SK-N-SH (cell line): Measurements from ENCODE around the gene INF2. TPM values are rescaled to one million over a fixed set of nuclear protein-coding genes. Genes with fewer than 3 reads are reported as not detected.

Experiments
- CTCF ChIA-PET: fragments of 300-600, 350-600 bp; formaldehyde crosslinking; extraction: SDS; loops from one replicate; lab custom pipeline; 2021; lab: Yijun Ruan, JAX
- POLR2A ChIA-PET: fragments of 350-600 bp; sonication (Branson Sonifier 250); formaldehyde crosslinking; extraction: SDS; loops from one replicate; lab custom pipeline; 2020; ENCODE audit warnings: antibody characterized with exemption, inconsistent platforms; lab: Yijun Ruan, JAX
- DNase-seq: peaks from one replicate; pipeline ENCODE4 v3.0.0; 2012
- H2AFZ ChIP-seq: fragments of 200-600 bp; sonication (generic); 2 replicates; pipeline ENCODE4 v1.8.1; 2016; ENCODE audit warnings: antibody characterized with exemption, mild to moderate bottlenecking, low read depth
- H3F3A ChIP-seq: fragments of 200-600 bp; sonication (generic); replicated peaks from 2 replicates; pipeline ENCODE3; 2016; ENCODE audit warnings: antibody characterized with exemption, mild to moderate bottlenecking; ENCODE audit not compliant: insufficient read depth
- H3K27ac ChIP-seq, 2 experiments: fragments of 200-500 bp in 1 of 2; fragments of 200-600 bp in 1 of 2; sonication (Bioruptor generic) in 1 of 2; sonication (generic), shearing (Covaris generic) in 1 of 2; 2 replicates each; pipeline versions ENCODE4 v1.5.1 to v1.6.1; 2014 to 2016; ENCODE audit warnings: low read depth in 2 of 2, inconsistent platforms in 1 of 2, low read length in 1 of 2, mild to moderate bottlenecking in 1 of 2, mixed read lengths in 1 of 2
- H3K27me3 ChIP-seq: fragments of 200-600 bp; sonication (generic), shearing (Covaris generic); 2 replicates; pipeline ENCODE4 v1.6.1; 2016; ENCODE audit warnings: mixed run types; ENCODE audit not compliant: insufficient read depth
- H3K36me3 ChIP-seq, 2 experiments: fragments of 200-500 bp in 1 of 2; fragments of 200-600 bp in 1 of 2; sonication (Bioruptor generic) in 1 of 2; sonication (generic) in 1 of 2; replicated peaks in 1 of 2; 2 replicates each; pipeline versions ENCODE3 to v1.5.1; 2014 to 2016; ENCODE audit warnings: low read length in 1 of 2, mild to moderate bottlenecking in 1 of 2; ENCODE audit not compliant: insufficient read depth in 2 of 2, control insufficient read depth in 1 of 2
- H3K4me1 ChIP-seq, 2 experiments: fragments of 200-500 bp in 1 of 2; fragments of 200-600 bp in 1 of 2; sonication (Bioruptor generic) in 1 of 2; sonication (generic), shearing (Covaris generic) in 1 of 2; 2 replicates each; pipeline versions ENCODE4 v1.5.1 to v1.6.1; 2014 to 2016; ENCODE audit warnings: low read depth in 1 of 2, low read length in 1 of 2, mixed run types in 1 of 2; ENCODE audit not compliant: insufficient read depth in 2 of 2, control insufficient read depth in 1 of 2
- H3K4me2 ChIP-seq: fragments of 200-600 bp; sonication (generic), shearing (Covaris generic); 2 replicates; pipeline ENCODE4 v1.6.1; 2017; ENCODE audit warnings: mixed run types
- H3K4me3 ChIP-seq, 2 experiments: fragments of 200-500 bp in 1 of 2; fragments of 200-600 bp in 1 of 2; sonication (Bioruptor generic) in 1 of 2; sonication (generic), shearing (Covaris generic) in 1 of 2; 2 replicates each; pipeline versions ENCODE4 v1.5.1 to v1.8.1; 2014 to 2016; ENCODE audit warnings: low read depth in 2 of 2, inconsistent platforms in 1 of 2, low read length in 1 of 2, mild to moderate bottlenecking in 1 of 2, mixed read lengths in 1 of 2, moderate library complexity in 1 of 2
- H3K79me2 ChIP-seq: fragments of 200-600 bp; sonication (generic); 2 replicates; pipeline ENCODE4 v1.8.1; 2017; ENCODE audit warnings: mild to moderate bottlenecking; ENCODE audit not compliant: insufficient read depth
- H3K9ac ChIP-seq: fragments of 200-600 bp; sonication (generic); 2 replicates; pipeline ENCODE4 v1.6.1; 2017; ENCODE audit warnings: mixed run types
- H3K9me2 ChIP-seq: fragments of 200-600 bp; sonication (generic); 2 replicates; pipeline ENCODE4 v1.6.1; 2017; ENCODE audit warnings: mixed run types
- H3K9me3 ChIP-seq: fragments of 200-600 bp; sonication (generic); 2 replicates; pipeline ENCODE4 v1.6.1; 2017; ENCODE audit warnings: mixed run types, mild to moderate bottlenecking, moderate library complexity
- H4K20me1 ChIP-seq: fragments of 200-600 bp; sonication (generic); 2 replicates; pipeline ENCODE4 v1.6.1; 2017; ENCODE audit warnings: mild to moderate bottlenecking, mixed run types; ENCODE audit not compliant: insufficient read depth
- ELF1 ChIP-seq: IDR thresholded peaks from 2 replicates; pipeline ENCODE4 v1.4.0; 2012
- EZH2phosphoT487 ChIP-seq: fragments of 200-600 bp; sonication (generic); IDR thresholded peaks from 2 replicates; pipeline ENCODE4 v1.6.1; 2017; ENCODE audit warnings: low read depth, mixed run types, mild to moderate bottlenecking, antibody characterized with exemption, moderate library complexity, borderline replicate concordance
- FOSL2 ChIP-seq: IDR thresholded peaks from 2 replicates; pipeline ENCODE4 v1.4.0; 2012; ENCODE audit warnings: low read depth, mild to moderate bottlenecking, moderate library complexity, borderline replicate concordance
- FOXJ3 ChIP-seq: sonication (generic); formaldehyde crosslinking; IDR thresholded peaks from 2 replicates; pipeline ENCODE4 v1.5.1; 2020; ENCODE audit warnings: mild to moderate bottlenecking, missing genetic modification reagents
- FOXM1 ChIP-seq: IDR thresholded peaks from 2 replicates; pipeline ENCODE4 v1.4.0; 2012; ENCODE audit warnings: low read depth, mild to moderate bottlenecking
- GATA2 ChIP-seq: sonication (generic); formaldehyde crosslinking; IDR thresholded peaks from 2 replicates; pipeline ENCODE4 v1.5.0; 2020; ENCODE audit warnings: mild to moderate bottlenecking, missing genetic modification reagents
- JUND ChIP-seq: IDR thresholded peaks from 2 replicates; pipeline ENCODE4 v1.4.0; 2012
- MEF2A ChIP-seq: IDR thresholded peaks from 2 replicates; pipeline ENCODE4 v1.4.0; 2012; ENCODE audit warnings: low read depth, borderline replicate concordance
- NFIC ChIP-seq: IDR thresholded peaks from 2 replicates; pipeline ENCODE4 v1.4.0; 2012; ENCODE audit warnings: borderline replicate concordance
- RAD21 ChIP-seq: IDR thresholded peaks from 2 replicates; pipeline ENCODE4 v1.6.1; 2012; ENCODE audit warnings: mild to moderate bottlenecking, low read length
- RCOR1 ChIP-seq: fragments of 150-350 bp; IDR thresholded peaks from 2 replicates; pipeline ENCODE4 v1.6.1; 2017; ENCODE audit warnings: antibody characterized with exemption, low read length
- RFX5 ChIP-seq: IDR thresholded peaks from 2 replicates; pipeline ENCODE4 v1.6.1; 2012; ENCODE audit warnings: mild to moderate bottlenecking, improper control_type of control experiment, low read length
- TEAD4 ChIP-seq: IDR thresholded peaks from 2 replicates; pipeline ENCODE4 v1.4.0; 2012; ENCODE audit warnings: mild to moderate bottlenecking, borderline replicate concordance; ENCODE audit not compliant: insufficient read depth
- YY1 ChIP-seq: IDR thresholded peaks from 2 replicates; pipeline ENCODE4 v1.4.0; 2012; ENCODE audit warnings: low read depth, mild to moderate bottlenecking
- WGBS: methylation state at CpG from one replicate; pipeline ENCODE4 v1.1.6; 2017; ENCODE audit warnings: low lambda C conversion rate; 5-methylcytosine and 5-hydroxymethylcytosine counted together
- polyA plus RNA-seq, 3 experiments: library from polyadenylated mRNA; depleted of rRNA; stranded (reverse); fragments of >200 nt; gene quantifications; 2 replicates each; pipeline ENCODE4 v1.2.3, GENCODE V29; 2012
- small RNA-seq, 7 experiments: library from RNA; depleted of rRNA; stranded (forward); fragments of <200 nt; gene quantifications; one replicate each; pipeline ENCODE3, GENCODE V24; 2012
- TF ChIP-seq, protein P1 (sequence below): IDR thresholded peaks from 2 replicates; pipeline ENCODE4 v1.4.0; 2012; ENCODE audit warnings: low read depth
- TF ChIP-seq, protein P2 (sequence below): IDR thresholded peaks from 2 replicates; pipeline ENCODE4; 2012
- TF ChIP-seq, protein P3 (sequence below): IDR thresholded peaks from 2 replicates; pipeline ENCODE4 v1.6.1; 2012; ENCODE audit warnings: mild to moderate bottlenecking, low read depth, low read length, moderate library complexity
- TF ChIP-seq, protein P4 (sequence below): fragments of 200-600 bp; sonication (generic); IDR thresholded peaks from 2 replicates; pipeline ENCODE4 v1.6.1; 2017; ENCODE audit warnings: antibody characterized with exemption, mild to moderate bottlenecking, moderate library complexity
- TF ChIP-seq, protein P5 (sequence below): fragments of 150-350 bp; IDR thresholded peaks from 2 replicates; pipeline ENCODE4 v1.6.1; 2017; ENCODE audit warnings: antibody characterized with exemption, low read length, low read depth, borderline replicate concordance

The INF2 gene
- polyA plus RNA-seq, 1 of the 3 experiments (the other 2 are of a cell fraction): 32.5 TPM

DNA sequence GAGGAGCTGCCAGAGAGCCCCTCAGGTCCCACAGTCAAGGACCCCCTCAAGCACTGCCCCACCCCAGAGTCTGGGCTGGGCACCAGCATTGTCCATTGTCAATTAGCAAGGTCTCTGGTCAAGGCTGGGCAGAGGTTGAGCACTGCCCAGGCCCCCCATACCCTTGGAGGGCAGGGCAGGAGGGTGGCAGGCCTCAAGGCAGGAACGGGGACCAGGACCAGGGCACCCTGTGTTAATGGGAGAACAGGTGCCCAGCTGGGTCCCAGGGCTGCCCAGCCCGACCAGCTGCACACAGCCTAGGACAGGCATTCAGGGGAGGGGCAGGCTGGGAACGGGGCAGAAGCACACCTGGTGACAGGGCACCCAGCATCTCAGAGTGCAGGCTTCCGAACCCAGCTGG, 82.0 kb downstream of the INF2 start:
- H3F3A ChIP-seq: peaks cover 26% of the 10 kb centered on the region
- no peaks in the 10 kb centered on the region for H3K9me3 ChIP-seq
- no peak for DNase-seq
- no CpG with 5 or more reads among the region's 4 CpGs for WGBS
- H4K20me1 ChIP-seq: 0 out of 2 replicates have a peak, but pooled peaks cover 3% of the 10 kb centered on the region
- H3K4me2 ChIP-seq: no peak overlapping the region
- ChIA-PET CTCF (interaction anchor here (0.6 to 6.5 kb wide), 5 partner anchors 9 to 55 kb away, joined by 3 to 85 read pairs (median 6); no protein-coding TSS in a partner anchor), POLR2A (interaction anchor here (1.5 kb wide), 1 partner anchor 49 kb away, joined by 4 read pairs; no protein-coding TSS in a partner anchor)
- H3K9ac ChIP-seq: no peak overlapping the region
- peaks cover 12 to 47% of the 10 kb centered on the region in 2 experiments for H3K36me3 ChIP-seq
- H3K9me2 ChIP-seq: no peaks in the 10 kb centered on the region
- H3K27me3 ChIP-seq: no peaks in the 10 kb centered on the region
- H3K4me1 ChIP-seq: peaks cover 0 to 7% of the 10 kb centered on the region in 2 experiments; a peak in 1 of 4 replicates
- no peak overlapping the region for H3K27ac ChIP-seq
- no peak overlapping the region for H2AFZ ChIP-seq
- no peaks in the 10 kb centered on the region for H3K79me2 ChIP-seq
- no peak for TF ChIP-seq GATA2
- no peak for TF ChIP-seq RFX5
- no peak for TF ChIP-seq FOXJ3 (CRISPR knock-in tag)
- TF ChIP-seq, protein P1, sequence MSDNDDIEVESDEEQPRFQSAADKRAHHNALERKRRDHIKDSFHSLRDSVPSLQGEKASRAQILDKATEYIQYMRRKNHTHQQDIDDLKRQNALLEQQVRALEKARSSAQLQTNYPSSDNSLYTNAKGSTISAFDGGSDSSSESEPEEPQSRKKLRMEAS: no peak
- TF ChIP-seq YY1: no peak
- TF ChIP-seq FOXM1: no peak
- TF ChIP-seq RCOR1: no peak
- no peak for TF ChIP-seq MEF2A
- TF ChIP-seq, protein P2, sequence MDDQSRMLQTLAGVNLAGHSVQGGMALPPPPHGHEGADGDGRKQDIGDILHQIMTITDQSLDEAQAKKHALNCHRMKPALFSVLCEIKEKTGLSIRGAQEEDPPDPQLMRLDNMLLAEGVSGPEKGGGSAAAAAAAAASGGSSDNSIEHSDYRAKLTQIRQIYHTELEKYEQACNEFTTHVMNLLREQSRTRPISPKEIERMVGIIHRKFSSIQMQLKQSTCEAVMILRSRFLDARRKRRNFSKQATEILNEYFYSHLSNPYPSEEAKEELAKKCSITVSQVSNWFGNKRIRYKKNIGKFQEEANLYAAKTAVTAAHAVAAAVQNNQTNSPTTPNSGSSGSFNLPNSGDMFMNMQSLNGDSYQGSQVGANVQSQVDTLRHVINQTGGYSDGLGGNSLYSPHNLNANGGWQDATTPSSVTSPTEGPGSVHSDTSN: no peak
- no peak for TF ChIP-seq EZH2phosphoT487
- no peak for TF ChIP-seq ELF1
- TF ChIP-seq RAD21: no peak
- TF ChIP-seq, protein P3, sequence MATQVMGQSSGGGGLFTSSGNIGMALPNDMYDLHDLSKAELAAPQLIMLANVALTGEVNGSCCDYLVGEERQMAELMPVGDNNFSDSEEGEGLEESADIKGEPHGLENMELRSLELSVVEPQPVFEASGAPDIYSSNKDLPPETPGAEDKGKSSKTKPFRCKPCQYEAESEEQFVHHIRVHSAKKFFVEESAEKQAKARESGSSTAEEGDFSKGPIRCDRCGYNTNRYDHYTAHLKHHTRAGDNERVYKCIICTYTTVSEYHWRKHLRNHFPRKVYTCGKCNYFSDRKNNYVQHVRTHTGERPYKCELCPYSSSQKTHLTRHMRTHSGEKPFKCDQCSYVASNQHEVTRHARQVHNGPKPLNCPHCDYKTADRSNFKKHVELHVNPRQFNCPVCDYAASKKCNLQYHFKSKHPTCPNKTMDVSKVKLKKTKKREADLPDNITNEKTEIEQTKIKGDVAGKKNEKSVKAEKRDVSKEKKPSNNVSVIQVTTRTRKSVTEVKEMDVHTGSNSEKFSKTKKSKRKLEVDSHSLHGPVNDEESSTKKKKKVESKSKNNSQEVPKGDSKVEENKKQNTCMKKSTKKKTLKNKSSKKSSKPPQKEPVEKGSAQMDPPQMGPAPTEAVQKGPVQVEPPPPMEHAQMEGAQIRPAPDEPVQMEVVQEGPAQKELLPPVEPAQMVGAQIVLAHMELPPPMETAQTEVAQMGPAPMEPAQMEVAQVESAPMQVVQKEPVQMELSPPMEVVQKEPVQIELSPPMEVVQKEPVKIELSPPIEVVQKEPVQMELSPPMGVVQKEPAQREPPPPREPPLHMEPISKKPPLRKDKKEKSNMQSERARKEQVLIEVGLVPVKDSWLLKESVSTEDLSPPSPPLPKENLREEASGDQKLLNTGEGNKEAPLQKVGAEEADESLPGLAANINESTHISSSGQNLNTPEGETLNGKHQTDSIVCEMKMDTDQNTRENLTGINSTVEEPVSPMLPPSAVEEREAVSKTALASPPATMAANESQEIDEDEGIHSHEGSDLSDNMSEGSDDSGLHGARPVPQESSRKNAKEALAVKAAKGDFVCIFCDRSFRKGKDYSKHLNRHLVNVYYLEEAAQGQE: no peak
- no peak for TF ChIP-seq FOSL2
- TF ChIP-seq, protein P4, sequence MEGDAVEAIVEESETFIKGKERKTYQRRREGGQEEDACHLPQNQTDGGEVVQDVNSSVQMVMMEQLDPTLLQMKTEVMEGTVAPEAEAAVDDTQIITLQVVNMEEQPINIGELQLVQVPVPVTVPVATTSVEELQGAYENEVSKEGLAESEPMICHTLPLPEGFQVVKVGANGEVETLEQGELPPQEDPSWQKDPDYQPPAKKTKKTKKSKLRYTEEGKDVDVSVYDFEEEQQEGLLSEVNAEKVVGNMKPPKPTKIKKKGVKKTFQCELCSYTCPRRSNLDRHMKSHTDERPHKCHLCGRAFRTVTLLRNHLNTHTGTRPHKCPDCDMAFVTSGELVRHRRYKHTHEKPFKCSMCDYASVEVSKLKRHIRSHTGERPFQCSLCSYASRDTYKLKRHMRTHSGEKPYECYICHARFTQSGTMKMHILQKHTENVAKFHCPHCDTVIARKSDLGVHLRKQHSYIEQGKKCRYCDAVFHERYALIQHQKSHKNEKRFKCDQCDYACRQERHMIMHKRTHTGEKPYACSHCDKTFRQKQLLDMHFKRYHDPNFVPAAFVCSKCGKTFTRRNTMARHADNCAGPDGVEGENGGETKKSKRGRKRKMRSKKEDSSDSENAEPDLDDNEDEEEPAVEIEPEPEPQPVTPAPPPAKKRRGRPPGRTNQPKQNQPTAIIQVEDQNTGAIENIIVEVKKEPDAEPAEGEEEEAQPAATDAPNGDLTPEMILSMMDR: no peak
- TF ChIP-seq, protein P5, sequence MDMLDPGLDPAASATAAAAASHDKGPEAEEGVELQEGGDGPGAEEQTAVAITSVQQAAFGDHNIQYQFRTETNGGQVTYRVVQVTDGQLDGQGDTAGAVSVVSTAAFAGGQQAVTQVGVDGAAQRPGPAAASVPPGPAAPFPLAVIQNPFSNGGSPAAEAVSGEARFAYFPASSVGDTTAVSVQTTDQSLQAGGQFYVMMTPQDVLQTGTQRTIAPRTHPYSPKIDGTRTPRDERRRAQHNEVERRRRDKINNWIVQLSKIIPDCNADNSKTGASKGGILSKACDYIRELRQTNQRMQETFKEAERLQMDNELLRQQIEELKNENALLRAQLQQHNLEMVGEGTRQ: no peak
- no peak for TF ChIP-seq JUND
- no peak for TF ChIP-seq NFIC
- TF ChIP-seq TEAD4: no peak
- H3K4me3 ChIP-seq: no peak overlapping the region

Small RNAs within 50 kb of the gene (small RNA-seq; reads per million reads assigned to genes)
- 0 to 0.06 (median 0) reads per million in 7 experiments for gene MIR4710

Other genes with a start within 250 kb of the INF2 start
- 0.05 TPM in 1 of 2 replicates, not detected in the other for gene C14orf180, start 109.9 kb upstream of the INF2 start, polyA plus RNA-seq (2012; rRNA removed)
- gene TMEM179, start 84.8 kb upstream of the INF2 start, polyA plus RNA-seq (2012; rRNA removed): 1.1 and 1.7 TPM in 2 replicates
- 11.8 and 14.3 TPM in 2 replicates for gene ADSS1, start 34.6 kb downstream of the INF2 start, polyA plus RNA-seq (2012; rRNA removed)
- gene SIVA1, start 63.5 kb downstream of the INF2 start, polyA plus RNA-seq (2012; rRNA removed): 122 and 137 TPM in 2 replicates
- 185 and 198 TPM in 2 replicates for gene AKT1, start 106.1 kb downstream of the INF2 start, polyA plus RNA-seq (2012; rRNA removed)
- gene ZBTB42, start 111.5 kb downstream of the INF2 start, polyA plus RNA-seq (2012; rRNA removed): 2.9 and 3.1 TPM in 2 replicates
- gene CEP170B, start 175.7 kb downstream of the INF2 start, polyA plus RNA-seq (2012; rRNA removed): 7.7 and 11.0 TPM in 2 replicates
- gene PLD4, start 235.3 kb downstream of the INF2 start, polyA plus RNA-seq (2012; rRNA removed): 0.02 TPM in 2 replicates